ENCODE data around the gene ZNF595. TPM values are rescaled to one million over a fixed set of nuclear protein-coding genes. Genes with fewer than 3 reads are reported as not detected.
"Not testable (repeated sequence)": the region's sequence is repeated elsewhere in the genome, so short reads cannot be mapped to it uniquely, and the experiment has no call there.

ZNF595 gene
- 11.3 and 12.5 TPM in 2 replicates for total RNA-seq (2021)
- long read RNA-seq, transcript ZNF595-203 (2 exons, 1,999 nt) = minor isoform, 8 of 83 reads
- long read RNA-seq, transcript ZNF595-205 (4 exons, 2,911 nt) = major isoform, 65 of 83 reads
- long read RNA-seq, partial matches to known transcripts = 0 of 83 reads
- long read RNA-seq, other reads (novel, unspliced or antisense) = 8 of 83 reads

- H3K9me3 Mint-ChIP-seq = peaks cover 10 to 16% of the 10 kb centered on the region in 2 experiments
- H3K27ac Mint-ChIP-seq; H3K79me1 ChIP-seq (ENCODE audit: insufficient read depth, low read depth, low read length, poor library complexity, severe bottlenecking); H3K27ac ChIP-seq (ENCODE audit: insufficient read length, low read depth, low read length); H3K18ac ChIP-seq (ENCODE audit: insufficient read length, low read depth, low read length); H3K79me2 ChIP-seq (ENCODE audit: insufficient read depth, low read length); H3K4me1 ChIP-seq (ENCODE audit: insufficient read depth, low read length); H4K5ac ChIP-seq (ENCODE audit: insufficient read length, low read depth, low read length); DNase-seq; H3T11ph ChIP-seq (ENCODE audit: low read length); H3K56ac ChIP-seq (ENCODE audit: insufficient read length, low read depth, low read length); H3K36me3 Mint-ChIP-seq (ENCODE audit: insufficient read depth in 1 of 3, low read depth in 3 of 3); H3K27me3 Mint-ChIP-seq (ENCODE audit: low read depth); H3K27me3 ChIP-seq (ENCODE audit: insufficient read depth, low read length); H2BK120ac ChIP-seq (ENCODE audit: low read depth, low read length, poor library complexity, severe bottlenecking); H4K8ac ChIP-seq (replicated peaks; ENCODE audit: insufficient read length, low read depth, low read length); H3K4me2 ChIP-seq (ENCODE audit: insufficient read depth, insufficient read length, low read length); H3K4ac ChIP-seq (ENCODE audit: low read depth, low read length); H2BK12ac ChIP-seq (ENCODE audit: insufficient read length, low read depth, low read length); H2AK5ac ChIP-seq (ENCODE audit: insufficient read length, low read length); H3K23me2 ChIP-seq (ENCODE audit: insufficient read length, low read depth, low read length, poor library complexity, severe bottlenecking); H4K20me1 ChIP-seq (ENCODE audit: control insufficient read depth, insufficient read depth, insufficient read length); H2BK20ac ChIP-seq (ENCODE audit: low read depth, low read length, poor library complexity, severe bottlenecking); H3K14ac ChIP-seq (ENCODE audit: insufficient read depth, low read length); H2BK5ac ChIP-seq (ENCODE audit: insufficient read length, low read length); H2BK15ac ChIP-seq (ENCODE audit: low read depth, low read length); H3K4me1 Mint-ChIP-seq; H2AFZ ChIP-seq (ENCODE audit: low read length); H3K23ac ChIP-seq (ENCODE audit: insufficient read length, low read depth, low read length); H3K9ac ChIP-seq (ENCODE audit: extremely low read depth, insufficient read length, low read length); H3K4me3 Mint-ChIP-seq; H4K91ac ChIP-seq (ENCODE audit: insufficient read length, low read depth, low read length): not testable (repeated sequence)
- no CpG with 5 or more reads among the region's 29 CpGs for WGBS (ENCODE audit: extremely low coverage, insufficient read length, low lambda C conversion rate)
- H3K9me3 ChIP-seq (ENCODE audit: control insufficient read depth, low read depth, low read length) = peaks cover 11% of the 10 kb centered on the region
Observed at GRCh38 chr4:52804-53479, at the start of gene ZNF595. Gene ZNF595, plus strand, starts transcription at chr4:53321. Its CDS starts 168 bp downstream, at chr4:53489.

GRCh38 chr4:9937-10870, 42.9 kb upstream of the ZNF595 start:
- not testable (repeated sequence) for H2BK12ac ChIP-seq (ENCODE audit: insufficient read length, low read depth, low read length); H3K27ac Mint-ChIP-seq; H3K18ac ChIP-seq (ENCODE audit: insufficient read length, low read depth, low read length); H3K23me2 ChIP-seq (ENCODE audit: insufficient read length, low read depth, low read length, poor library complexity, severe bottlenecking); H3K14ac ChIP-seq (ENCODE audit: insufficient read depth, low read length); H4K91ac ChIP-seq (ENCODE audit: insufficient read length, low read depth, low read length); H3K4me1 ChIP-seq (ENCODE audit: insufficient read depth, low read length); H3K9me3 ChIP-seq (ENCODE audit: control insufficient read depth, low read depth, low read length); H3K9me3 Mint-ChIP-seq; H4K20me1 ChIP-seq (ENCODE audit: control insufficient read depth, insufficient read depth, insufficient read length); H3K4me2 ChIP-seq (ENCODE audit: insufficient read depth, insufficient read length, low read length); H3K23ac ChIP-seq (ENCODE audit: insufficient read length, low read depth, low read length); H2BK120ac ChIP-seq (ENCODE audit: low read depth, low read length, poor library complexity, severe bottlenecking); H4K5ac ChIP-seq (ENCODE audit: insufficient read length, low read depth, low read length); H2BK5ac ChIP-seq (ENCODE audit: insufficient read length, low read length); H3T11ph ChIP-seq (ENCODE audit: low read length); H3K56ac ChIP-seq (ENCODE audit: insufficient read length, low read depth, low read length); H3K79me1 ChIP-seq (ENCODE audit: insufficient read depth, low read depth, low read length, poor library complexity, severe bottlenecking); H3K9ac ChIP-seq (ENCODE audit: extremely low read depth, insufficient read length, low read length); H2BK15ac ChIP-seq (ENCODE audit: low read depth, low read length); H3K36me3 Mint-ChIP-seq (ENCODE audit: insufficient read depth in 1 of 3, low read depth in 3 of 3); H2AK5ac ChIP-seq (ENCODE audit: insufficient read length, low read length); H2AFZ ChIP-seq (ENCODE audit: low read length); H3K27me3 ChIP-seq (ENCODE audit: insufficient read depth, low read length); H3K4me1 Mint-ChIP-seq; H3K79me2 ChIP-seq (ENCODE audit: insufficient read depth, low read length); DNase-seq; H3K4me3 Mint-ChIP-seq; H3K27ac ChIP-seq (ENCODE audit: insufficient read length, low read depth, low read length); H4K8ac ChIP-seq (replicated peaks; ENCODE audit: insufficient read length, low read depth, low read length); H3K4ac ChIP-seq (ENCODE audit: low read depth, low read length); H2BK20ac ChIP-seq (ENCODE audit: low read depth, low read length, poor library complexity, severe bottlenecking); H3K27me3 Mint-ChIP-seq (ENCODE audit: low read depth)
- 100% methylated on average over 1 of the region's 90 CpGs for WGBS (ENCODE audit: extremely low coverage, insufficient read length, low lambda C conversion rate)

Data from H9 (cell line).